Measurements from ENCODE around the gene ADPRH. TPM values are rescaled to one million over a fixed set of nuclear protein-coding genes. Genes with fewer than 3 reads are reported as not detected.

The ADPRH gene
- total RNA-seq, 1 experiment from 2014 or later: 1.5 TPM

GRCh38 chr3:119628390-119628789 is 49.1 kb downstream of the ADPRH start:
- no peaks in the 10 kb centered on the region for H3K36me3 ChIP-seq (ENCODE audit: control insufficient read depth in 1 of 2, insufficient read depth in 2 of 2, low read length in 2 of 2)
- POLR2A ChIA-PET: no interaction called here
- H3K9me3 ChIP-seq (ENCODE audit: control insufficient read depth in 1 of 2, insufficient read depth in 1 of 2, low read depth in 1 of 2, low read length in 2 of 2): no peaks in the 10 kb centered on the region
- H2AFZ ChIP-seq (ENCODE audit: low read depth, low read length, poor library complexity, severe bottlenecking): no peak overlapping the region
- no TSS peak for BruUV-seq (replicated peaks)
- H3K9ac ChIP-seq (ENCODE audit: low read length): no peak overlapping the region
- CTCF ChIA-PET: no interaction called here
- no peak overlapping the region for H3K27ac ChIP-seq (ENCODE audit: low read depth, low read length)
- no peak for TF ChIP-seq EGR1 (IDR thresholded peaks at IDR 0.05; ENCODE audit: low read depth)
- TF ChIP-seq POLR2AphosphoS5 (IDR thresholded peaks at IDR 0.05; ENCODE audit: low read depth, low read length): no peak
- no peak for TF ChIP-seq YY1 (IDR thresholded peaks at IDR 0.05; ENCODE audit: extremely low read depth, insufficient replicate concordance, low read depth, low read length)
- TF ChIP-seq, protein P1, sequence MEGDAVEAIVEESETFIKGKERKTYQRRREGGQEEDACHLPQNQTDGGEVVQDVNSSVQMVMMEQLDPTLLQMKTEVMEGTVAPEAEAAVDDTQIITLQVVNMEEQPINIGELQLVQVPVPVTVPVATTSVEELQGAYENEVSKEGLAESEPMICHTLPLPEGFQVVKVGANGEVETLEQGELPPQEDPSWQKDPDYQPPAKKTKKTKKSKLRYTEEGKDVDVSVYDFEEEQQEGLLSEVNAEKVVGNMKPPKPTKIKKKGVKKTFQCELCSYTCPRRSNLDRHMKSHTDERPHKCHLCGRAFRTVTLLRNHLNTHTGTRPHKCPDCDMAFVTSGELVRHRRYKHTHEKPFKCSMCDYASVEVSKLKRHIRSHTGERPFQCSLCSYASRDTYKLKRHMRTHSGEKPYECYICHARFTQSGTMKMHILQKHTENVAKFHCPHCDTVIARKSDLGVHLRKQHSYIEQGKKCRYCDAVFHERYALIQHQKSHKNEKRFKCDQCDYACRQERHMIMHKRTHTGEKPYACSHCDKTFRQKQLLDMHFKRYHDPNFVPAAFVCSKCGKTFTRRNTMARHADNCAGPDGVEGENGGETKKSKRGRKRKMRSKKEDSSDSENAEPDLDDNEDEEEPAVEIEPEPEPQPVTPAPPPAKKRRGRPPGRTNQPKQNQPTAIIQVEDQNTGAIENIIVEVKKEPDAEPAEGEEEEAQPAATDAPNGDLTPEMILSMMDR (IDR thresholded peaks at IDR 0.05 in 2 of 3, conservative IDR thresholded peaks at IDR 0.05 in 1 of 3; ENCODE audit: borderline replicate concordance in 1 of 3, insufficient read depth in 1 of 3, low read depth in 2 of 3, low read length in 2 of 3): no peak
- TF ChIP-seq RAD21 (IDR thresholded peaks at IDR 0.05; ENCODE audit: low read depth): no peak
- no peak for TF ChIP-seq REST (IDR thresholded peaks at IDR 0.05; ENCODE audit: low read depth)
- no peak for TF ChIP-seq SRF (IDR thresholded peaks at IDR 0.05; ENCODE audit: low read depth)
- TF ChIP-seq JUND (IDR thresholded peaks at IDR 0.05): no peak
- TF ChIP-seq POLR2A (IDR thresholded peaks at IDR 0.05; ENCODE audit: borderline replicate concordance, extremely low read depth, insufficient read depth, insufficient read length): no peak
- TF ChIP-seq FOSL1 (IDR thresholded peaks at IDR 0.05; ENCODE audit: low read depth): no peak
- RAD21 ChIA-PET (ENCODE audit: low non-redundant PET in 1 of 2, low total read pairs in 2 of 2, uncharacterized antibody in 2 of 2, unreplicated experiment in 2 of 2): no interaction called here
- H3K4me1 ChIP-seq (ENCODE audit: control insufficient read depth in 1 of 2, insufficient read depth in 2 of 2, low read length in 2 of 2): no peaks in the 10 kb centered on the region
- intact Hi-C loops (cut with micrococcal nuclease): no loop called here
- ATAC-seq: no peak
- DNase-seq (ENCODE audit: low read depth, low spot score): no peak
- no peaks in the 10 kb centered on the region for H3K9me2 ChIP-seq (ENCODE audit: insufficient read depth)
- no peak overlapping the region for H3K4me3 ChIP-seq (replicated peaks in 1 of 2; ENCODE audit: low read depth in 1 of 2, low read length in 2 of 2)
- peaks cover 3% of the 10 kb centered on the region; the same call in 1 of the 2 replicates for H3K27me3 ChIP-seq (ENCODE audit: insufficient read depth, low read length)
- no peak overlapping the region for H3K4me2 ChIP-seq (ENCODE audit: low read length)
- H4K20me1 ChIP-seq (ENCODE audit: insufficient read depth): no peaks in the 10 kb centered on the region
- H3K79me2 ChIP-seq (ENCODE audit: insufficient read depth, low read length): no peaks in the 10 kb centered on the region

Measured in HCT116 (cell line).